ENCODE measurements around the gene PAPSS2.

DNA sequence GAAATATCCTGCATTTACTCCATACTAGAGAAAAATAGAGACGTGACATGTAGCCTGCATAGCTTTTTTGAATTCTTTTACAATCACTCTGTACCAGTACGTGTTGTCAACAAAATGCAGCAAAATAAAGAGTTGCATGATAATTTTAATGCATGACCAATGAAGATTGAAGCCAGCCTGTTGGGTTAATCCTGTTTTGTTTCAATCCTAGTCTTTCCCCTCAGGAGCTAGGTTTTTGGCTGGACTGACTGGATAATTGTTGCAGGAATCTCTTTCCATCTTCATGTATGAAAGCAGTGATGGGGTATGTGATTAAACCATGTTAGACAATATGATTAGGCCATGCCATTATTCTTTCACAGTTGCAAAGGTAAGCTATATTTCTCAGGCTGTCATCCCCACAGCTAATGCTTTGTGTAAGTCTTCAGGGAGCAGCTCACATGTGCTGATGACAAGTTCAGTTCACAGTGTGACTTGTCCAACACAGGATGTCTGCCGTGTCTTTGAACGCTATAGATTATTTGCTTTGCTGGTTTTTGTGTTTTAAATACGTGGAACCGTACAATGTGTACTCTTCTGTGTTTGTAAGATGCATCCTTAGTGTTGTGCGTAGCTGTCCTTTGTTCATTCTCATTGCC, 24.4 kb downstream of the PAPSS2 start:
- TF ChIP-seq, protein P1, sequence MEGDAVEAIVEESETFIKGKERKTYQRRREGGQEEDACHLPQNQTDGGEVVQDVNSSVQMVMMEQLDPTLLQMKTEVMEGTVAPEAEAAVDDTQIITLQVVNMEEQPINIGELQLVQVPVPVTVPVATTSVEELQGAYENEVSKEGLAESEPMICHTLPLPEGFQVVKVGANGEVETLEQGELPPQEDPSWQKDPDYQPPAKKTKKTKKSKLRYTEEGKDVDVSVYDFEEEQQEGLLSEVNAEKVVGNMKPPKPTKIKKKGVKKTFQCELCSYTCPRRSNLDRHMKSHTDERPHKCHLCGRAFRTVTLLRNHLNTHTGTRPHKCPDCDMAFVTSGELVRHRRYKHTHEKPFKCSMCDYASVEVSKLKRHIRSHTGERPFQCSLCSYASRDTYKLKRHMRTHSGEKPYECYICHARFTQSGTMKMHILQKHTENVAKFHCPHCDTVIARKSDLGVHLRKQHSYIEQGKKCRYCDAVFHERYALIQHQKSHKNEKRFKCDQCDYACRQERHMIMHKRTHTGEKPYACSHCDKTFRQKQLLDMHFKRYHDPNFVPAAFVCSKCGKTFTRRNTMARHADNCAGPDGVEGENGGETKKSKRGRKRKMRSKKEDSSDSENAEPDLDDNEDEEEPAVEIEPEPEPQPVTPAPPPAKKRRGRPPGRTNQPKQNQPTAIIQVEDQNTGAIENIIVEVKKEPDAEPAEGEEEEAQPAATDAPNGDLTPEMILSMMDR (IDR thresholded peaks at IDR 0.05) = no peak
- no peak for TF ChIP-seq POLR2A (IDR thresholded peaks at IDR 0.05)
